HPDE6-E6E7 (cell line): ENCODE data around the gene PECR.
A peak's percentile ranks its signal among the peaks of the same experiment; 100 is the strongest.
"Not testable (repeated sequence)": the region's sequence is repeated elsewhere in the genome, so short reads cannot be mapped to it uniquely, and the experiment has no call there.

Experiments used
- DNase-seq: peaks from one replicate; pipeline ENCODE4 v3.0.0; 2011; ENCODE audit warnings: missing footprints; ENCODE audit errors: extremely low spot score

Gene PECR

DNA sequence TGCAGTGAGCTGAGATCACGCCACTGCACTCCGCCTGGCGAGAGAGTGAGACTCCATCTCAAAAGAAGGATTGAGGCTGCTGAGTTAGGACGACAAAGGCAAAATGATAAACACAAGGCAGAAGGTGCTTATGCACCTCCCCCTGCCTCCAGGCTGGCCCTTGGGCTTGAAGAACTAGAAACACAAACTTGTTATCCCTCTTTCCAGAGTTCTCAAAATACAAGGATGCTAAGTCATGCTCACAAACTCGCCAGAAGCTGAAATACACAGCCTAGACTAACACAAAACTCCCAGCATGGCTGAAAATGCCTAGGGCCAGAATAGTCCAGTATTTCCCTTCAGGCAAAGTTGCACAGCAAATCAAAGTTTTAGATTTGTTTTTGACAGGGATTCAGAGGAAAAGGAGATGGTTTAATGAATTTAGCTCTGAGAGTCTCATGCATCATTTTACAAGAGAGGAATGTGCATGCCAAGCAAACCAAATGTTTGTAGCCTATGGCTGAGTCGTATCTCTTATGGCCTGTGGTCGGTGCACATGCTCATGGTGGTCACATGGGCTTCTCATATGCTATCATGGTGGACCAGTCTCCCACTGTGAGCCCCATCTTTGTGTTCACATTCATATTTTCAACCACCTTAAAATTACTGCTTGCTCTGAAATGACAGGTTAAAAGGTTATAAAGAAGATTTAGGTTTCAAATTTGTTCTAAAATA lies 52.0 kb downstream of the PECR start:
- DNase-seq, result no peak

- no peak for DNase-seq
These were observed 56.8 kb downstream of the PECR start for GRCh38 chr2:216024779-216025336.

- peak; percentile 52 for DNase-seq
These were observed 58.5 kb downstream of the PECR start for GRCh38 chr2:216023055-216023648.

DNA sequence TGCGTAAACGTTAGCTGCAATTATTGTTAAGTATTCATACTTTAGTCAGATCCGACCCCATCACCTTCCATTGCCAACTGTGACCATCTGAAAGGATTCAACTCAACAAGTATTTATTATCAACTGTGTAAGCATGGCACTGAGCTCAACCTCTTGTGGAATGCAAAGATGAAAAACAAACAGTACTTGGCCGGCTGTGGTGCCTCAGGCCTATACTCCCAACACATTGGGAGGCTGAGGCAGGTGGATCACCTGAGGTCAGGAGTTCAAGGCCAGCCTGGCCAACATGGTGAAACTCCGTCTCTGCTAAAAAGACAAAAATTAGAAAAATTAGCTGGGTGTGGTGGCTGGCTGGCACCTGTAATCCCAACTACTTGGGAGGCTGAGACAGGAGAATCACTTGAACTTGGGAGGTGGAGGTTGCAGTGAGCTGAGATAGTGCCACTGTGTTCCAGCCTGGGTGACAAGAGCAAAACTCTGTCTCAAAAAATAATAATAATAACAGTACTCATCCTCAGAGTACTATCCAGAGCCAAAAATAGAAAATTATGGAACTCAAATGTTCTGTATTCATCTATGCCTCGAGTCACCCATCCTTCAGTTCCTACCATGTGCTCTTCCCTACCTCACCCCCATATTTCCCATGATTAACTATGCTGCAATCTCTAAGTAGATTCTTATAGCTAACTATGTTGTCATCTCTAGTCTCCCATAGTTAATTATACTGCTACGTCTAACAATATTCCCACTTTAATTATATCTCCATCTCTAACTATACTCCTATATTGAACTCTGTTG lies 59.6 kb downstream of the PECR start:
- DNase-seq, result no peak

DNA sequence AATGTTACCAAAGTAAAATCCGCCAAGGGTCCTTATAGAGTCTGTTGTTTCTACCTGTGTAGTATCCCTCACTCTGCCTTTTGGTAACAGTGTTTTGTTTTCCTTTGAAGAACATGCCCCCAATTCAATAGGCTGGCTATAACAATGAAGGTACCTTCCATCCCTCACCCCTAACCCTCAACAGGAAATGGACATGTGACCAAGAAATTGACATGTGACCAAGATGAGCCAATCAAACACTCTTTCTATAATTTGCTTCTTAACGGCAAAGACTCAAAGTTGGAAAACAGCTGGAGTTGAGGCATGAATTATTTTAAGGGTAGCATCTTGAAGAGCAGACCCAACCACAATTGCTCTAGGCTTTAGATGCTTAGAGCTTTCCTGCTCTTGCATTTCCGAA lies 62.9 kb downstream of the PECR start:
- no peak for DNase-seq

DNA sequence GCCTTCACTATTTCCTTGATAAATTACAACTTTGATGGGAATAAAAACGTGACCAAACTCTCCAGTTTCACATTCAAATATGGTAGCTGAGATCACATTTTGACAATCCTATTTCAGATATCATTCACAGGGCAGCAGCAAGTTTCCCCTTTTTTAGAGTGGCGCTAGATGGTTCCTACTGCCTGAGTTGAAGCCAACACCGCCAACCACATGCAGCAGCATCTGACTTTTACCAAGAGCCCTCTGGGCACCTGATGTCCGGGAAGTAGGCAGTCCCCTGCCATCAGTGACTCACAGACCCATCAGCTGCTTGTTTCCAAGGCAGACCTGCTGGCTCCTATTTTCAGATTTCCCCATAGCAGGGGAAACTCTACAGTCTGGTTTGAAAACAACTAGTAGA lies 64.2 kb downstream of the PECR start:
- peak; percentile 80 for DNase-seq

DNA sequence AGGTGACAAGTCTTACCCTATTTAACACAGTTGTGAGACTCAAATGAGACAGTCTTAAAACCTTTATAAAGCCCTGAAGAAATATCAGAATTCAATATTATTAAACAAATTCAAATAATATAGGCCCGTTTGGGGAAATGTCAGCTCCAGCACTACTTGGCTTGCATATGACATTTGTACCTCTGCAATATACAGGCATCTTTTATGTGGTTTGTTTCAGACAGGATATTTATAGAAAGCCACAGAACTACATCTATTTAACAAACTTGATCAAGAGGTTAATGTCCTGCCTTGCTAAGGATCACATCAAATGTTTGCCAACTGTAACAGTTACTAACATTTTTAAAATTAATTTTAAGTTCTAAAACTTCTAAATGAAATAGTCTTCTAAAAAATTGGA lies 65.0 kb downstream of the PECR start:
- no peak for DNase-seq

DNA sequence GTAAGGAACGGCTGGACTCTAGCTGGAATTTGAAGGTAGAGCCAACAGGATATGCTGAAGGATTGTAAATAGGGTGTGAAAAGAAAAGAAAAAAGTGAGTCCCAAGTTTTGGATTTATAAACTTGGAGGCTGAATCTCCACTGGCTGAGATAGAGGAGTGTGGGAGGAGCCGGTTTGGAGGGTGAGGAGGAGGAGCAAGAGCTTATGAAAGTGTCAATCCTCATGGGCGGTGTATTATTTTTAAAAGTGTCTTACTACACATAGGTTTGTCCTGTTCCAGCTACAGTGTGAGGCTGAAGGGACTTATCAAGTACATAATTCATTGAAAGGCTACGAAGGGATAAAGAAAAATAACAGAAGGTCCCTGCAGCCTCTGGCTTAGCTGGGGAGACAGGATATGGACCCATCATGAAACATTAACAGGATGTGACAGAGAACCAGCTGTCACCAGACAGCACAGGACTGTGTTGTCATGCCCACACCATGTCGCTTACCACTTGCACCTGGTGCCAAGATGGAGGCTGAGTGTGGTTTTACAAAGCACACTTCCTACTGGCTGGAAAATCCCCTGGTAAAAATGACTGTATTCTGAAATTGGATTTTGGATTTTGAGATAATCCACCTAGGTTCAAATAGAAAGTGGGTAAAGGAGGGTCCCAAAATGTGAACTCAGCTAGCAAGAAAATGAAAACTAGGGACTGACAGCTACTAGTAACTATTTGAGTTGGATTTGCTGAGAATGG lies 65.7 kb downstream of the PECR start:
- no peak for DNase-seq

GRCh38 chr2:216014986-216015385 lies 66.6 kb downstream of the PECR start:
- DNase-seq, result no peak

DNA sequence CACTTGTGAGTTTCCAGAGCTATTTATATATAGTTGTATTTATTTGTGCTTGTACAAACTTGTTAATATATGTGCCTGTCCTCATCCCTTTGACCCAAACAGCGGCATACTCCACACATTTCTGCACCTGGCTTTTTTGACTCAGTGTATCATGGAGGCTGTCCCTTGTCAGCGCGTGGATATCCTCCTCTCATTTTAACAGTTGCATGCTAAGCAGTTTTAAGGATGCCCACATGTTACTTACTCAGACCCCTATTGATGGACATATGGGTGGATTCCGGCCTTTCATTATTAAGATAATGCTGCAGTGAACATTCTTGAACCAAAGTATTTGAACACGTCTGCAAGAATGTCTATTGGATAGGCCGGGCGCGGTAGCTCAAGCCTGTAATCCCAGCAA lies 67.6 kb downstream of the PECR start:
- DNase-seq, result no peak

DNA sequence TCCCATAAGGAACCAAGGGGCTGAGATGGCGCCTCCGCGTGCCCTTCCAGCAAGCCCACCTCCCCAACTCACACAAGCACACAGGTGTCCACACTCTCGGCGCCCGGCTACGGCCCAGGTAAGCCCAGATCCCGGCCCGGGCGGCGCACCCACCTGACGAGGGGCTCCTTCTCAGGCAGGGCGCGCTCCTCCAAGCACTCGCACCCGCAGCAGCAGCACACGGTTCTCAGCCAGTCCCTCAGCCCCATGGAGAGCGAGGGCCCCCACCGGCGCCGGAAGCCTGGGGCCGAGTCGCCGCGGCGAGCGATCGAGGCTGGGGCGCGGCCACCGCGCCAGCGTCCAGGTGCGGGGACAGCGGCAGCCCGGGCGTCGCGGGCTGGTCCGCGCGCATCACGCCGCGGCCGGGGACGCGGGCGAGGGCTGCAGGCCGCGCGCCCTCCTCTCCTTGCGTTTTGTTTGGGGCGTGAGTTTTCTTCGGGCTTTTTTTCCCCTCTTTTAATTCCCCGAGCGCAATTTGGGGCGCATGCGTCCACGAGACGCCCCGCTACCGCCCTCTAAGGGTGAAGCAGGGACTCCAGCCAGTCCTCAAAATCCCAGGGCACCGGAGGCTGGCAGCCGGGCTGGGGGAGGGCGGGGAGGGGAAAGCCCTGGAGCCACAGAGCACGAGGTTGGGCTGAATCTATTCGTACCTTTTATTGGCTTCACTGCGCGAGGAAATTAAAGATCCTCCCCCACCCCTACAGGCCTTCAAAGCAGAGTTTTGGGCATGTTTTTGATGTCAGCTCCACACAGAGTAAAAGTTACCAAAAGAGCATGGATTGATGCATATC lies 68.3 kb downstream of the PECR start, which contains the start of gene MREG:
MREG (minus strand) TSS at position 472 of the 830 bp plus-strand sequence; CDS start at position 248, 224 bp downstream.
- peak; percentile 90 for DNase-seq

DNA sequence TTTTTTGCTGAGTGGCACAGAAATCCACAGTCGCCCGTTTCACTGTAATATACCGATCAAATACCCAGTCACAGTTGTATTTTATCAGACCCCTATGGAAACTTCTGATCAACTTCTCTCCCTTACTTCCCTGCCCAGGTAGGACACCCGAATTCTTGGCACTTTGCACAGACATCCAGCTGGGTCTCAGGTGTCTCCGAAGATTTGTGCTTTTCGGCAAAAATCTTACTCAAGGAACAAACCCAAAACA lies 68.9 kb downstream of the PECR start:
- DNase-seq, result no peak

DNA sequence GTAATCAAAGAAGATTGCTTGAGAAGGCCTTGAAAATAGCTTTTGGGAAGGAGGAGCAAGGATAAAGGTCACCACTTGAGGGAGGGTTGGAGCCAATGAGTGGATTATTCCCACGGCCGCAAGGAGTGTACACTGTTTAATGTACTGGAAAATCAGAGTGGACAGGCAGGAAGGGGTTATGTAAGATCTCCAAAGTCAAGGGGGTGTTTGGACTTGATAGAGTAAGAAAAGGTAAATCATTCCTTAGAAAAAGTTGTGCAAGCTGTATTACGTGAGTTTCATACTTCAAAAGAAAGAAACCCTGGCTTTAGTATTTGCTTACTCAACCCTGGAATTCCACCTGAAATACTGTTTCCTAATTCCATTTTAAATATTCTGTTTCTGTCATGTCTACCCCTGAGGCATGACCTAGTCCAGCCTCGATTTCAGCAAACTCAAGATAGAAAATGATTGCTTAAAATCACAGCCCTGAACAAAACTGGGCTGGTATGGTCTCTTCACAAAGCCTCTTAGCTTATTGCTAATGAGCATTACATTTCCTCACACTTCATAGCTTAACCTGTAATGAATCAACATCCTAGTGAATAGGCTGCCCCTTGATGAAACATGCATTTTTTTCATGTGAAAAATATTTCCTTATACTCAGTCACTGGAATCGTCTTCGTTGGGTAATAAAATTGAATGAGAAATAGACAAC lies 69.3 kb downstream of the PECR start:
- DNase-seq, result peak; percentile 67

DNA sequence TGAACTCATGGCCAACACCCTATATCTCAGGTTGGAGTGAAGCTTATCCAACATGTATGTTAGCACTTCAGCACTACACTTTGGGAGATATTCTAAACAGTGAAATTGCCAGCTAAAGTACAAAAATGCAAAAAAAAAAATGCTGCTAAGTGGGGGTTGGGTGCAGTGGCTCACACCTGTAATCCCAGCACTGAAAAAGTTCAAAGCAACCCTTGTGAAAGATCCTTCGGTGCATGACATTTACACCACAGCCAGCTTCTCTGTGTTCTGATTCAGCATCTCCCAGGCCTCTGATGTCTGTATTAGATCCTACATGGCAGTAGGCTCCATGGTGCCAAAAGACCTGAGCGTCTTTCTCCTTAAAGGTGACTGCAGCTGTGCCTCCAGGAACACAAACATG lies 72.4 kb downstream of the PECR start:
- DNase-seq, result not testable (repeated sequence)

DNA sequence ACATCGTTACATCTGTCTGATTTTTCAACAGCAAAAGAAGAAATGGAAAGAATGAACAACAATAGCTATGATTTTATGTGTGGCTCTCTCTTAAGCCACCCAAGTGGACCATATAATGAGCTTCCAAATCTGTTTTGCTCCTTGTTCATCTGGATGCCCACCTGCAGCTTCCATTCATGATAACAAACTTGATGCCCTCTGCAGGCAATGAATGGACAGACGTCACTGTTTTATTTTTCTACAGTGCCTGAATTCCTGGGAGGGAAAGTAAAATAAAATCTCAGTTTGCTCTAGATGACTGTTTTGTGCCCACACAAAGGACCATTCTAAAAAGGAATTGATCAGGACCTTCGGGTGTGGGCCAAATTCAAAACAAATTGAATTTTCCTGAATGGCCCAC lies 73.2 kb downstream of the PECR start:
- DNase-seq, result no peak

- DNase-seq, result peak; percentile 79
These were observed 75.4 kb downstream of the PECR start for GRCh38 chr2:216006164-216006663.

- no peak for DNase-seq
These were observed 76.8 kb downstream of the PECR start for GRCh38 chr2:216004697-216005283.

- DNase-seq, result no peak
These were observed 77.5 kb downstream of the PECR start for GRCh38 chr2:216003876-216004696.

GRCh38 chr2:216002693-216003092 lies 78.9 kb downstream of the PECR start:
- DNase-seq, result no peak
